GM19351 (cell line): ENCODE results near the gene MEF2C.

Source experiments
- ATAC-seq: cut with Tn5 transposase; IDR thresholded peaks from one replicate; pipeline ENCODE4 v1.9.1; 2021; ENCODE audit warnings: mild to moderate bottlenecking, moderate library complexity; ENCODE audit not compliant: unreplicated experiment

MEF2C gene

DNA sequence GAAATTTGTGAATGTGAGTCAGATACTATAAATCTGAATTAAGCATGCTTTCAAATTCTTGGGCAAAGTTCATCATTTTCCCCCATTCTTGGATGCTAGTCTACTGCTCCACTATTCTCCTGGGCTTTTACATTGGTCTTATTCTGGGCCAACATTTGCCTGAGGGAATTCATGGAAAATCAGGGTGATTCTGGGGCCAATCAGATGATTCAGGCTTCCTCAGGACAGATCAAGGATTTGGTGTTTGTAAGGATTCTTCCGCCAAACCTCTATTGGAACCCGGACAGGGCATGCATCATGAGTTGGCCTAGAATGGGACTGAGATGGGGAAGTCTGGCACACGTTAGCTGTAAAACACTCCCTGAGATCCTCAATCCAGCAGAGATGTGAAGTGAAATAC, 113.8 kb downstream of the MEF2C start:
- no peak for ATAC-seq

DNA sequence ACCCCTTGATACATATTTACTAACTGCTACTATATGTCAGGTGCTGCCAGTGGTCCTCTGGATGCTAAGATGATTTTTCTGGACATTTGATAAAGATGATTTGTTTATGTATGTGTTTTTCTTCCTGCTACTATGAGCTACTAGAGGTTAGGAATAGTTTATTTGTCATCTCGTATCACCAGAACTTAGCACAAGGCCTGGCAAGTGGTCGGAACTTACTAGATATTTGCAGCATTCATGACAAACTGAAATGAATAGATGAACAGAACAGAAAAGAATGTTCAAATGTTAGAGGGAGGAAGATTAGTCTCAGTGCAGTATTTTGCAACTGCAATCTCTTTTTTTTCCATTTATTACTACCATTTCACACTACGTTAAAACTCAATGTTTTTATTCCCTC, 114.6 kb downstream of the MEF2C start:
- ATAC-seq = no peak

DNA sequence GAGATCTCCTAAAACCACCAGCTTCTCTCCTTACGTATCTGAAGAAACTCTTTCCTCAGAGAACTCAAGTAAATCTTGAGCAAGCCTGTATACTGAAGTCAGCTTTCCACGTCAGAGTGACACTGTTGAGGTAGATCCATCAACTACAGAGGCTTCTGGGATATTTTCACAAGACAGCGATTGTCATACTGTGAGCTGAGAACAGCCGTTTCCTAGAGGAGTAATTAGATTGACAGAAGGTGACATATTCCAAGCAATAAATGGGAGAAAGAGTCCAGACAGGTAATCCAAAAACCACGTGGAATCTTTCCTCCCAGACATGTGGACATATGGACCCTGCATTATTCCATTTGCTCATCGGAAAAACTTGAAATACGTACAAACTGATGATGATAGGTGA, 117.2 kb downstream of the MEF2C start:
- no peak for ATAC-seq

DNA sequence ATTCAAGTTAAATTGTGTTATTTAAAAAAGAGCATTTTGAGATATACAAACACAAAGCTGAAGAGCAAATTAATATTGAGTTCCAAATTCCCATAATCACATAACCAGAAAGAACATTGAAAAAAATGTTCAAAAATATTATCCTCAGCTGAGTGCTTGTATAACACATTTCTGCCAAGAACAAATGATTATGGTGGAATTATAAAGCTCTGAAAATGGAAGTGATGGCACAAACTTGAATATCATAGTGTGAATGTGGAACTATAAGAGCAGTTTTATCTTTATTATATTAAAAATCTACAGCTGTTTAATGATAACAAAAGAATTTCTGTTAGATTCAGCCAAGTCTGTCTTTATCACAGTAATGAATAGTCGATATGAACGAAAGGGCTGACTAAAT, 117.8 kb downstream of the MEF2C start:
- ATAC-seq = no peak

DNA sequence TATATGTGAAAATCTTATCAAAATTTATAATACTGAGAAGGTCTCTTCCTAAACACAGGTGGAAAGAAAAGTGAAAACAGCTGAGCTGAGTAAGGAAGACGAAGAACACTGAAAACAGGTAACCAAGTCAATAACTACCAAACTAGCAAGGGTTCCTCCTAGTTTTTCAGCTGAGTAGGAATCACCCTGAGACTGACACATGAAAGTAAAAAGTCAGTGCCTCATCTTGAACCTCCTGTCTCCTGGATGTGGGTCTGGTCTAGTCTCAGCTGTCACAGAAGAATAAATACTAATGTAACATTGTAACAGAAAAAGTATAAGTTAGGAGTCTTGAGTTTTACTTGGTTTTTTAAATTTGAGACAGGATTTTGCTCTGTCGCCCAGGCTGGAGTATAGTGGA, 121.0 kb downstream of the MEF2C start:
- ATAC-seq = peak; percentile 38

DNA sequence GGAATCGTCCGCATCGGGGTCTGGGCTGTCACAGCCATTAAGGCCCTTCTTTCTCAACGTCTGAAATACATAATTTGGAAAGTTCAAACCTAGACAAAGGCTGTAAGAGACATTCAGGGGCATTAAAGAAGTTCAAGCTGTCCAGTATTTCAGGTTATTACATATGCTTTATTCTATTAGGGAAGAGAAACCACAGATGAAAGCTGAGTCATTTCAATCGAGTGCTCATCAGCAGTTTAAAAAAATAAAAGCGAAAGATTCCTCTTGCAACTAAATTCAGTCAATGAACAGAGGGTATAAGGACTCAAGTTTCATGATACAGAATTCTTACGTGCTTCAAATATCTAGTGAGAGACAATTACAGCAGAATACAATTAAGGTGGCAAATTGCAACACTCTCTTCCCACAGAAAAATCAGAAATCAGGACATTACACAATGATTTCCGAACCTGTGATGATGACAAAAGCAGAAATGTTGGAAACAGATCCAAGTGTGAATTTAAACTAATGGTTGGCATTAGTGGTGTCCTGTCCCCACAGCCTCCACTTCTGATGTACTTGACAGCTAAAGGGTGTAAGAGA, 121.6 kb downstream of the MEF2C start:
- ATAC-seq = peak; percentile 54

DNA sequence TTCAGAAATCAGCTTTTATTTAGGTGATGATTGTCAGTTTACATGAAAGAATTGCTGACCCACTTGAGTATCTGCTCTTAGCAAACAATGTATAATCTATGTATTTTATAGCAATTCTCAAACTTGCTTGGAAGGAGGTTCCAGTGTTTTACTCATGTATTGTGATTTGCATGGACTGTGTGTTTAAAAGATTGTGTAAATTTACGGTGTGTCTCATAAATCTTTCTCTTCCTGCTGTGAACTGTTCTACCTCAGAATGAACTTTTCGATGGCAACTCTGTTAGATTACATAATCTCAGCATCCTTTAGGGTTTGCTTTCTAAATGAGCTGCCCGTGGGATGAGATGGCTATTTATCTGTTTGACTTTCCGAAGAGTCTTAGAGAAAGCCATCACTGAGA, 122.5 kb downstream of the MEF2C start:
- no peak for ATAC-seq

DNA sequence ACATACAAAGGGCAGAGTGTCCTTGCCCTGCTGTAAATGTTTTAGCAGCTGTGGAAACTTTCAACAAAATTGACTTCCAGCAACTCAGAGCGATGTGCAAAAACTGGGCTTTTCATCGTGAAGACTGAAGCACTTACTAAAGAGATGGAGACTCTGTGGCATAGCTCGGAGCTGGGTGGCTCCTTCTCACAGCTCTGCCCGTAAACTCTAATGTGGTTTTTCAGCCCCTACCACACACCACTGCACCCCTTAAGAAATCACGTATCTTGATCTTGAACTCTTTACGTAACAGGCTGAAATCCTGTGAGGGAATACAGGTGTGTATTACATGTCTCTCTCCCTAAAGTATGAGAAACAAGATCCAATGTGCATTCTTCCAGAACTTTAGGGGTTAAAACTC, 124.4 kb downstream of the MEF2C start:
- no peak for ATAC-seq

DNA sequence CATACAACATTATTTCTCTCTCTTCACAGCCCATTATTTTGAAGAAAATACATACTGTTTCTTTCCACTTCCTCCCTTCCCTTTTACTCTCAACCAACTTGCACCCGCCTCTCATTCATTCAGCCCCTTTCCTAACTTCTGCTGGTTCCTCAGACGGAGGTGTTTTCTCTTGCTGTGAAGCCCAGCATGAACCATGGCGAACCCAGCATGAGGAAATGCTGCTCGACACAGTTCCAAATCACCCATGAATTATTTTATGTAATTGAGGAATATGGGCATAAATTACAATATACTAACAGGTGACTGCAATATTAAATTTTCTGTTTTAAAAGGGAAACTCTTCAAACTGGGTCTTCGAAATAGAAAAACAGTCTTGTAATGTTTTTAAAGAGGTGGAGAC, 124.8 kb downstream of the MEF2C start:
- ATAC-seq = no peak

DNA sequence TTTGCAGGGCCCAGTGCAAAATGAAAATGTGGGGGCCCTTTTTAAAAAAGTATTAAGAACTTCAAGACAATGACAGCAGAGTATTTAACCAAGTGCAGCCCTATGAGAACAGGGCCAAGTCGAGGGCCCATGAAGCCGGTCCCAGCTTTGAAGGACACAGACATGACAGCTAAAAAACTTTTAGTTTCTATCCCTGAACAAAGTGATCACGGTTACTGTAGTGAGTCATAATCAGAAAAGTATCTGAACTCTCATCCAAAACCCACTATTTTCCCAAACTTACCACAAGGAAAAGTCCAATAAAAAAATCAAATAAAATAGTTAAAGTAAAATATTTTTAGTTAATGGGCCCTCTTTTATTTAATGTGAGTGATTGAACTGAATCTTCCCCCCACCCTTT, 126.0 kb downstream of the MEF2C start:
- ATAC-seq = peak; percentile 43

DNA sequence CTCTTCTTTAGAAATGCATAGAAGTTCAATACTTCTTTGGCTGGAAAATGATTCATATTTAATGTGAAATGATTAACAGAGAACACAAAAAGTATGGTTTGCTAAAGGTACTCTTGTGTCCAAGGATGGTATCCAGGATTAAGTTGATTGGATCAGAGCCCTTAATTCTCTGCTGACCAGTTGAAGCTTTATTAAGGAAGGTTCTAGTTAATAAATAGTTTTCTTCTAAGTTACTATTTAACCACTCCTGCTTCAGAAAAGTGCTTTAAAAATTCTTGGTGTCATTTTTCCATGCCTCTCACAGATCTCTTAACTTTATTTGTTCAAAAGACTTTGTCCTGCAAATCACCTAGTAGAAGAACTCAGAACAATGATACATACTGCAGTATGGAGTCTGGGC, 134.3 kb downstream of the MEF2C start:
- no peak for ATAC-seq

DNA sequence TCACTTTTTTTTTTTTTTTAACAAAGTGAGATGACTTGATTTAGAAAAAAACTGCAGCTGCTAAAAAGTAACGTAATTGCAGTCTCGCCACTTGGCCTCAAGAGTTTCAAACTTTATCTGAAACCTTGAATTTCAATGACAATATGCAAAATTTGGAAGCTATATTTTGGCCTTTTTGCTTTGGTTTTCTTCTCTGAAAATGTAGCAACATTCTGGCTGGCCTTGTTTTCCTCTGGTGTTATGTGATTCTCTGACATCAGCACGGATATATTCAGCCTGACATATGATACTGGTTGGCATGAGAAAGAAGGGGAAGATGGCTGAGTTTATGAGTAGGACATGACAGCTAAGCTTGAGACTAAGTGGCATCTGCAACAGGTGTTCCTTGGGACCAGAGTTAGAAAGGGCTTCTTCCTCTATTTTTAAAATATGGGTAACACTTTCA, 136.5 kb downstream of the MEF2C start:
- ATAC-seq = peak; percentile 81

DNA sequence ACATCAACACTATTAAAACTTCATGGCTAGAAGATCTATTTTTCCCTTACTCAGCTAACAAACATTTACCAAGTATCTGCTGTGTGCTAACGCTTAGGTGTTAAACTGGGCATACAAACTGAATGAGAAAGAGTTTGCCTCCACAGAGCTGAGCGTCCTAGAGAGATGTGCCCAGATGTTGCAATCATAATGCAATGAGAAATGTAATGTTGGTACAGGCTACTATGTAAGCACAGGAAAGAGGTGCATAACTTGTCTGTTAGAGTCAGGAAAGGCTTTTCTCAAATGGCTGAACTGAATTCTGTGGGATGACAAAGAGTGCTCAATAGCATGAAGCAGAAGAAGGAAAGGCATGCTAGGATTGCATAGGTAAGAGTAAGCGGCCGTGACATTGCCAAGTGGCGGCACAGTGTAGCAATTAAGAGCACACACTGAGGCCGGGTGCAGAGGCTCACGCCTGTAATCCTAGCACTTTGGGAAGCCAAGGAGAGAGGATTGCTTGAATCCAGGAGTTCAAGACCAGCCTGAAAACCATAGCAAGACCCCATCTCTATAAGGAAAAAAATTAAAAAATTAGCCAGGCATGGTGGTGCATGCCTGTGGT, 137.8 kb downstream of the MEF2C start:
- no peak for ATAC-seq

DNA sequence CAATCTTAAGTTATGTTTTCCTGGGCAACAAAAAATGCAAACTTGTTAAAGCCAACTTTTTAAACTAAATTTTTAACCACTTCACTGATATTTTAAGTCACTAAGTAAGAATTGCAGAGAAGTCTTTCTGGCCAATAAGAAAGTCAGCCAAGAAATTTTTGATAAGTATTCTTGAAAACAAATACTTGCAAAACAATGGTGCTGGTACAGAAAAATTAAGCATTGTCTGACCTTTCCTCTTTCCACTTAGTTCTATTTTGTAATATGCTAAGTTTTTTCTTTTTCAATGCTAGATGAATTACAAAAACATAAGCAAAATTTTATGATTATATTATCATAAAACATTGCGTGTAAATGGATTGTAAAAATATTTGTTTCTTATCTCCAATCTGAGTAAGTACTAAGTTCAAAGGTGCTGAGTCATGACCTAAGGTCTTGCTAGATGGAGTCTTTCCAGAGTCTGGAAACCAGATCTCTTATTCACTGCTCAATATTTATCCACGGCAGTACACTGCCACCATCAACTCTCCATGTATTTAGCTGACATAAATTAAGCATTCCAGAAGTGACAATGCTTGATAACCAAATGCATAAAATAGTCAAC, 139.7 kb downstream of the MEF2C start:
- ATAC-seq = no peak

DNA sequence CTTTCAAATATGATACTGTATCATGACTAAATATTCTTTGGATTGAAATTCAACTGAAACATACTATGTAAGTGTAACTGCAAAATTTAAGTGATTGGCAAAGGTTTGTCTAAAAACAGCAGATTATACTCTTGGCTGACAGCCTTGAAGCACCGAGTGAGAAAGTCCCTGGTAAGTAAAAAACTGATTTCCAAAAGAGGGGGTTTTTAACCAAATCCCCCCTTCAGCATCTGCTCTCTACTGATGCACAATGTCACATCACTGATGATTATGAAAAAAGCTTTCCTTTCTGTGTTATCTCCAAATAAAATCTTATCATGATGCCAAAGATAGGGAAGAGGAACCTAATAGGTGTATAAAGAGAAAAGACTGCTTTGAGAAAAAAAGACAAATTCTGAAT, 141.0 kb downstream of the MEF2C start:
- no peak for ATAC-seq

DNA sequence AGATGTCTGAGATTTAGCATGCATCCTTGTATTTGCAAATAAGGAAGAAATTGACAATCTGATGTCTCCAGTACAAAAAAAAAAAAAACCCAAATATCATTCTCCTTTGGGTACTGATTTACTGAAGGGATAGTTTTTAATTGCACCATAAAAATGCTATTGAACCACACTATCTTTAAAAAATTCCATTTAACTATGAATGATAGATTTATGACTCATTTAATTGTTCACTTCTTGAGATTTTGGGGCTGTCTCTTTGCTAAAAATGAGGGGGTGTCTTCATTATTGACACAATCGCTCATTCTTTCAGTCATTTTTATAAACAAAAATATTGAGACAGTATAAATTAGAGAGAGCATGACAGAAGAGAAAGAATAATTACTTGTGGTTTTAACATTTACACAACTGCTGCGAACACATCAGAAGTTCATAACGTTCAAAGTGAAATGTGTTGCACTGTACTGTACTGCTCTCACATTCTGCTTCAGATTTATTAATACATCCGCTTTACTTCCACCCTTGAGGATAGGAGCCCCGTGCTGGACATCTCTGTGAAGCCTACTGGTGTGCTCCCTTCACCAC, 142.3 kb downstream of the MEF2C start:
- no peak for ATAC-seq

DNA sequence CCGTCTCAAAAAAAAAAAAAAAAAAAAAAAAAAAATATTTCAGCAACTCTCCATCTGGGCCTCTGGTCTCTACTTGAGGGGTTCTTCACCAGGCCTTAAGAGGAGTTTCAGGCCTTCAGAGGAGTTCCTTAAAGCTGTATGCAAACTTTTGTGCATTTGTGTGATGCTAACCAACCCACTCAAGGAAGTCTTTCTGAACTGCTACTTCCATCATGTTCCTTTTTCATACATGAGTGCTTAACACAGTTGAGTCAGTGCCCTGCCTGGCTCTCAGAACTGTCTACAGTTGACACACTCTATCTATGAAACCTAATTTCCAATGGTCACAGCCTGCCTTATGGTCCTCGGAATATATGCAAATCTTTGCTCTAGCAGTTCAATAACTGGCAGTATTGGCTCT, 146.5 kb downstream of the MEF2C start:
- ATAC-seq = peak; percentile 48

DNA sequence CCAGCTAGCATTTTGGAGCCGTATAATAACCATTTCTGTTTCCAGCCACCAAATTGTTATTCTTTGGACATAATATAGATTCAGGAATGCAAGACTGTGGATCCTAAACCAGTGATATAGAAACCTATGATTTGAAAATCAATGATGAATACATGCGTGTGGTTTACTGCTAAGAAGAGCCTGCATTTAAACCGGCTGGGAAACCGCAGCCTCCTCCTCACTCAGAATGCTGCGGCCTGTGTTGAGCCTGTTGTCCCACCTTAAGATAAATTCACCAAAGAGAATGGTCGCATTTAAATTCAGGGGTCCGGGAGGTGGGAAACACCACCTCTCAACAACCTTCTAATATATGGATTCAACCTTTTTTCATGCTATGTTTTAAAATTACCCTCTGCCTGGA, 148.0 kb downstream of the MEF2C start:
- peak; percentile 19 for ATAC-seq

DNA sequence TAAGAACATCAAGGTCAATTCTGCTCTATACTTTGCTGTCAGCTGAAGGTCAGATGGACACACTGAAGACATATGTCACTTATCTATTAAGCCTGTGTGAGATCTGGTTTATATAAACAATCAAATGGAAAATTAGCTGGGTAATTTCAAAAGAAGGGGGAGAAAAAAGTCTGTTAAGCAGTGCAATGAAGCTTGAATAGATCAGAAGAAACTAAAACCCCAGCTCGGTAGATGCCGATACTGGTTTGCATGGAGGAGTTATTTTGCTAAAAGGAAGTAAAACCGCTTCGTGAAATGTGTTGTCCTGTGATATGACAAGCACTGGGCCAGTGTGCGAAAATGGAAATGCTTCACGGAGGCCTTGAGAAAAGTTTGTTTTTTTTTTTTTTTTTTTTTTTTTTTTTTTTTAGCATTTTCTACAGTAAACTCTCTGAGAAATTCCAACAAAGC, 148.8 kb downstream of the MEF2C start:
- peak; percentile 52 for ATAC-seq

DNA sequence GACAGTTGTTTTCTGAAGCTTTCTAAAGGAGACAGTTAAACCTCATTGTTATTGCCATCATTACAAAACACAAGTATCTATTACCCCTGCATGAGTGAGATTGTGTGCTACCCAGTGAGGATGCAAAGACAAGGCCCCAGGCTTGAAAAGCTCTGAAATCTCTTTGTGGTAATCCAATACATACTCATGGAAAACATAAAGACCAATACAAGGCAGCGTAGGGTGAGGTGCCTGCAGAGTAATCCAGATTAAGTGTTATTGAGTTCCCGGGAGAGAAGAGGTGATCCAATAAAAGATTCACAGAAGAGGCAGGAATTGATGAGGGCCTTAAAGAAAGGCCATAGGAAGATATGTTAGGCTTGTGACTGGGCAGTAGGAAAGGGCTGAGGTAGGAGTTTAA, 150.1 kb downstream of the MEF2C start:
- no peak for ATAC-seq

DNA sequence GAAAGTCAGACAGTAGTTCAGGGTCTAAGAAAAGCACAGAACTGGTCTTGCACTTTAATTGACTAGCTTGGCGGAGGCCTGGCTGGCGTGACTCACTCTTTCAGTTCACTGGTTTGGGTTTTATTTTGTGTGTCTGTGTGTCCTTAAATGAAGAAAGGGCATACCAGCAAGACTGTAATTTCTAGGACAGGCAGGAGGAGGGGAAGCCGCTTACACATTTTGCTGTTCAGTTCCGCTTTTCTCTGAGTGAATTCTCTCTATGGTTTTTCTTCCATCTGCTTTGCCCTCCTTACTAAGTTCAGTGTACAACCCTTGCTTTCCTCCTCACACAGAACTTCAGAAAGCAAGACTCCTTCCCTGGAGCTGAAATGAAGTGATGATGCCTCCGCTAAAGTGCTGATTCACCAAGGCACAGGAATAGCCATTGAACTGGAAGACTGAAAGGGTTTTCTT, 150.8 kb downstream of the MEF2C start:
- peak; percentile 50 for ATAC-seq

DNA sequence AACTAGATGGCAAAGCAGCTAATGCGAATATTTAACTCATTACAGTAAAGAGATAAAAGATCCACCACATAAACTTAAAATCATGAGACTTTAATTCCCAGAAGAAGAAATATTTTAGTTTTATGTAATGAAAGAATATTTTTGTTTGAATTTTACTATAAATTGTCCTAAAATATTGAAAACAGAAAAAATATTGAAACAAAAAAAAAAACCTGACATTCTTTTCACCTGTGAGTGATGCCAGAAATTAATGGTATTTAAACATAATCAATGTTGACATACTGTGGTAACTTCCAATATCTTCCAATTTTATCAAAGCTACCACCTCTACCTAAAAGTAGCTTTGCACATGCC, 153.2 kb downstream of the MEF2C start:
- no peak for ATAC-seq
